Fibroblast of the aortic adventitia (primary cell): Measurements from ENCODE around the gene CD36. TPM values are rescaled to one million over a fixed set of nuclear protein-coding genes. Genes with fewer than 3 reads are reported as not detected.

Experiments used
- DNase-seq: peaks from one replicate; pipeline ENCODE4 v3.0.0-alpha.2; 2010; ENCODE audit warnings: low read depth
- H3K4me3 ChIP-seq: 2 replicates; pipeline ENCODE4 v1.5.1; 2011; ENCODE audit warnings: low read depth, mild to moderate bottlenecking, control low read depth, low read length, moderate library complexity
- CTCF ChIP-seq: IDR thresholded peaks from 2 replicates; pipeline ENCODE4 v1.5.1; 2011; ENCODE audit warnings: mild to moderate bottlenecking, low read length, control low read depth, inconsistent platforms; ENCODE audit not compliant: insufficient read depth
- total RNA-seq: library from RNA; depleted of rRNA; stranded (reverse); fragments of >200 nt; gene quantifications from 2 replicates; pipeline ENCODE4 v1.2.3, GENCODE V29; 2012; ENCODE audit warnings: low replicate concordance

Gene CD36
- total RNA-seq, 1 donor, result 1.7 TPM

DNA sequence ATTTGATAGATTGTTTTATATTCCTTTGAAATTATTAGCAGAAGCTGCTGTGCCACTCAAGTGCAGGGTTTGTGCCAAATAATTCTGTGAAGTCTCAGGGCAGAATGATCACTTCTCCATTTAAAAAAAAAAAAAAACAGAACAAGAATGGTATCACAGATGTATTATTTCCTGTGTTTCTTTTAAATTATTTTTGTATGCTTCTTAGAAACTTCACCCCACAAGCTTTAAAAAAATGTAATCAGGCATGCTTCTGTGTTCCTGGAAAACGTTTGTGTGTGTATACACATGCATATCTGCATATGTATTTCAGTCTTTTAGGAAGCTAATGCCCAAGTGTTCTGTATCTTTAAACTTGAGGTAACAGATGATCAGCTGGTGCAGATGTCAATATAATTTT, 6.3 kb upstream of the CD36 start:
- no peak for TF ChIP-seq CTCF
- H3K4me3 ChIP-seq, result no peak overlapping the region
- no peak for DNase-seq

GRCh38 chr7:80632819-80633218, 5.6 kb upstream of the CD36 start:
- DNase-seq, result no peak
- TF ChIP-seq CTCF, result no peak
- no peak overlapping the region for H3K4me3 ChIP-seq

DNA sequence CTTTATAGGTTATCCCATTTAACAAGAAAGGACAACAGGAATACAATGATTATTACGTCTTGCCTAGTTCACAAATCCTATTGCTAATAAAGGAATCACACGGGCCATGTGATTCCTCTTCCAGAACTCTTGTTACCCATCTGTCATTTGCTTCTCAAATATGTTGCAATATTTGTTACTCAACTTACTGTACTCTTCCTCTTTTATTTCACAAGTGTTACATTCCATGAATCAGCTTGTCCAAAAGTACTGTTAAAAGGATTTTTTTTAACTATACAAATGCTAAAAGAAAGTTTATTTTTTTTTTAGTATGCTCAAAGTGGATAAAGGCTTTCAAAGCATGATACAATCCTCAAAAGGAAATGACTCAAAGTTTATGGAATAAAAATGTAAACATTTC, 3.9 kb upstream of the CD36 start:
- TF ChIP-seq CTCF, result no peak
- peak; percentile 87 for DNase-seq
- H3K4me3 ChIP-seq, result no peak overlapping the region

- H3K4me3 ChIP-seq, result no peak overlapping the region
- peak; percentile 39 for DNase-seq
- no peak for TF ChIP-seq CTCF
Measured at GRCh38 chr7:80635533-80635932, 2.9 kb upstream of the CD36 start.

- no peak for DNase-seq
- TF ChIP-seq CTCF, result no peak
- H3K4me3 ChIP-seq, result no peak overlapping the region
Measured at GRCh38 chr7:80635998-80636397, 2.4 kb upstream of the CD36 start.

- TF ChIP-seq CTCF, result no peak
- DNase-seq, result no peak
- H3K4me3 ChIP-seq, result no peak overlapping the region
Measured at GRCh38 chr7:80636709-80637108, 1.7 kb upstream of the CD36 start.

GRCh38 chr7:80637454-80637853, 988 bp upstream of the CD36 start:
- no peak for DNase-seq
- H3K4me3 ChIP-seq, result no peak overlapping the region
- TF ChIP-seq CTCF, result no peak
